HCT116 (cell line): ENCODE measurements around the gene NEMP2. TPM values are rescaled to one million over a fixed set of nuclear protein-coding genes. Genes with fewer than 3 reads are reported as not detected.

Experiments used
- ATAC-seq: fragments of 200-7000 bp; cut with Tn5 transposase; 2 replicates; pipeline ENCODE4 v1.9.1; 2020; ENCODE audit warnings: mild to moderate bottlenecking, moderate library complexity
- BruUV-seq: library from RNA; stranded (reverse); fragments of 400-500 nt; replicated peaks from 2 replicates; lab custom pipeline; 2021; lab: Mats Ljungman, UMichigan
- CTCF ChIA-PET: fragments of 300-600 bp; sonication (Branson Sonifier 250); formaldehyde crosslinking; loops from one replicate; lab custom pipeline; 2021; ENCODE audit warnings: antibody characterized with exemption; lab: Charles Lee
- POLR2A ChIA-PET: fragments of 300-600, 350-600 bp; sonication (Branson Sonifier 250); formaldehyde crosslinking; loops from one replicate; lab custom pipeline; 2021; ENCODE audit warnings: antibody characterized with exemption; lab: Charles Lee
- RAD21 ChIA-PET, 2 experiments: fragments of 300-600 bp; sonication (Branson Sonifier 250); formaldehyde crosslinking; loops; one replicate each; lab custom pipeline; 2023; ENCODE audit warnings: low total read pairs in 2 of 2; ENCODE audit not compliant: uncharacterized antibody in 2 of 2, unreplicated experiment in 2 of 2, low non-redundant PET in 1 of 2; lab: Charles Lee
- DNase-seq: peaks from one replicate; pipeline ENCODE4 v3.0.0-alpha.2; 2010; ENCODE audit warnings: low read depth, low spot score
- H2AFZ ChIP-seq: fragments of 200-600 bp; shearing (Covaris generic), sonication (generic); 2 replicates; pipeline ENCODE4 v1.6.1; 2017; ENCODE audit warnings: low read depth, mixed run types, mixed read lengths, antibody characterized with exemption, low read length; ENCODE audit not compliant: poor library complexity, severe bottlenecking
- H3K27ac ChIP-seq: 2 replicates; pipeline ENCODE4 v1.5.1; 2012; ENCODE audit warnings: low read depth, low read length
- H3K27me3 ChIP-seq: fragments of 200-600 bp; sonication (generic); 2 replicates; pipeline ENCODE4 v1.6.1; 2016; ENCODE audit warnings: mixed run types, low read length, mixed read lengths; ENCODE audit not compliant: insufficient read depth
- H3K36me3 ChIP-seq, 2 experiments: fragments of 200-500 bp in 1 of 2; fragments of 200-600 bp in 1 of 2; sonication (Bioruptor generic) in 1 of 2; sonication (generic) in 1 of 2; 2 replicates each; pipeline versions ENCODE4 v1.5.1 to v1.6.1; 2014 to 2016; ENCODE audit warnings: low read length in 2 of 2, inconsistent platforms in 1 of 2, mixed read lengths in 1 of 2, mixed run types in 1 of 2; ENCODE audit not compliant: insufficient read depth in 2 of 2, control insufficient read depth in 1 of 2
- H3K4me1 ChIP-seq, 2 experiments: fragments of 200-600 bp in 1 of 2; sonication (generic) in 1 of 2; 2 replicates each; pipeline versions ENCODE4 v1.5.1 to v1.6.1; 2012 to 2017; ENCODE audit warnings: low read length in 2 of 2, inconsistent platforms in 1 of 2, mild to moderate bottlenecking in 1 of 2, mixed read lengths in 1 of 2, mixed run types in 1 of 2, moderate library complexity in 1 of 2; ENCODE audit not compliant: insufficient read depth in 2 of 2, control insufficient read depth in 1 of 2
- H3K4me2 ChIP-seq: fragments of 200-600 bp; sonication (generic); 2 replicates; pipeline ENCODE4 v1.6.1; 2017; ENCODE audit warnings: mixed run types, low read length, mixed read lengths
- H3K4me3 ChIP-seq, 2 experiments: fragments of 200-600 bp in 1 of 2; sonication (generic) in 1 of 2; replicated peaks in 1 of 2; 2 replicates each; pipeline ENCODE4 v1.5.1; 2011 to 2016; ENCODE audit warnings: low read length in 2 of 2, control low read depth in 1 of 2, low read depth in 1 of 2, mild to moderate bottlenecking in 1 of 2, mixed read lengths in 1 of 2, mixed run types in 1 of 2
- H3K79me2 ChIP-seq: fragments of 200-600 bp; sonication (generic); 2 replicates; pipeline ENCODE4 v1.6.1; 2017; ENCODE audit warnings: mild to moderate bottlenecking, mixed run types, low read length, moderate library complexity, mixed read lengths; ENCODE audit not compliant: insufficient read depth
- H3K9ac ChIP-seq: fragments of 200-600 bp; sonication (generic); 2 replicates; pipeline ENCODE4 v1.6.1; 2016; ENCODE audit warnings: low read length, mixed read lengths
- H3K9me2 ChIP-seq: fragments of 200-600 bp; sonication (generic), shearing (Covaris generic); 2 replicates; pipeline ENCODE4 v1.6.1; 2017; ENCODE audit warnings: mixed run types, mild to moderate bottlenecking, moderate library complexity; ENCODE audit not compliant: insufficient read depth
- H3K9me3 ChIP-seq, 2 experiments: fragments of 200-500 bp in 1 of 2; fragments of 200-600 bp in 1 of 2; sonication (Bioruptor generic) in 1 of 2; sonication (generic) in 1 of 2; 2 replicates each; pipeline ENCODE4 v1.6.1; 2014 to 2017; ENCODE audit warnings: low read length in 2 of 2, mixed read lengths in 2 of 2, inconsistent platforms in 1 of 2, low read depth in 1 of 2, mild to moderate bottlenecking in 1 of 2, mixed run types in 1 of 2, moderate library complexity in 1 of 2; ENCODE audit not compliant: control insufficient read depth in 1 of 2, insufficient read depth in 1 of 2
- H4K20me1 ChIP-seq: fragments of 200-600 bp; sonication (generic), shearing (Covaris generic); 2 replicates; pipeline ENCODE4 v1.6.1; 2017; ENCODE audit warnings: mixed run types, mild to moderate bottlenecking, moderate library complexity; ENCODE audit not compliant: insufficient read depth
- CBX3 ChIP-seq: IDR thresholded peaks from 2 replicates; pipeline ENCODE4 v1.6.1; 2012; ENCODE audit warnings: low read depth
- CEBPB ChIP-seq: IDR thresholded peaks from 2 replicates; pipeline ENCODE4 v1.6.1; 2012; ENCODE audit warnings: low read depth
- EGR1 ChIP-seq: IDR thresholded peaks from 2 replicates; pipeline ENCODE4 v1.6.1; 2012; ENCODE audit warnings: low read depth
- EZH2 ChIP-seq: fragments of 200-600 bp; sonication (generic); IDR thresholded peaks from 2 replicates; pipeline ENCODE4 v1.6.1; 2017; ENCODE audit warnings: antibody characterized with exemption, mixed run types
- FOSL1 ChIP-seq: IDR thresholded peaks from 2 replicates; pipeline ENCODE4 v1.6.1; 2012; ENCODE audit warnings: low read depth
- MAX ChIP-seq: IDR thresholded peaks from 2 replicates; pipeline ENCODE4 v1.6.1; 2012
- REST ChIP-seq: IDR thresholded peaks from 2 replicates; pipeline ENCODE4 v1.6.1; 2012; ENCODE audit warnings: low read depth
- SIN3A ChIP-seq: IDR thresholded peaks from 2 replicates; pipeline ENCODE4 v1.6.1; 2012; ENCODE audit warnings: low read depth
- SP1 ChIP-seq: IDR thresholded peaks from 2 replicates; pipeline ENCODE4 v1.6.1; 2012; ENCODE audit warnings: low read depth
- SRF ChIP-seq: IDR thresholded peaks from 2 replicates; pipeline ENCODE4 v1.6.1; 2012; ENCODE audit warnings: low read depth
- TCF7L2 ChIP-seq: IDR thresholded peaks from 2 replicates; pipeline ENCODE4 v1.7.0; 2011; ENCODE audit warnings: borderline replicate concordance, inconsistent platforms; ENCODE audit not compliant: insufficient read depth, insufficient read length; ENCODE audit errors: extremely low read depth
- YY1 ChIP-seq: IDR thresholded peaks from 2 replicates; pipeline ENCODE4 v1.6.1; 2011; ENCODE audit warnings: low read length, low read depth, moderate library complexity, mild to moderate bottlenecking; ENCODE audit not compliant: insufficient replicate concordance; ENCODE audit errors: extremely low read depth
- ZFX ChIP-seq: fragments of 450-650 bp; IDR thresholded peaks from 2 replicates; pipeline ENCODE4 v1.6.1; 2017
- ZNF274 ChIP-seq: fragments of 200-500 bp; sonication (Bioruptor generic); IDR thresholded peaks from 2 replicates; pipeline ENCODE4 v1.6.1; 2014; ENCODE audit warnings: mild to moderate bottlenecking, low read depth, low read length, inconsistent platforms
- intact Hi-C: fragments of 100-400 bp; cut with micrococcal nuclease; formaldehyde crosslinking; loops from 2 replicates; pipeline ENCODE4 v1.10.0; 2022
- total RNA-seq: library from RNA; stranded (reverse); gene quantifications from one replicate; pipeline ENCODE4 v1.2.1, GENCODE V29; 2021; ENCODE audit not compliant: unreplicated experiment

The NEMP2 gene
- total RNA-seq, 1 experiment from 2014 or later: 8.6 TPM

GRCh38 chr2:190517468-190517867, 17.1 kb downstream of the NEMP2 start:
- BruUV-seq: no TSS peak
- Histone ChIP-seq H3K27me3 (no peaks in the 10 kb centered on the region), H3K9ac (no peak overlapping the region), H3K9me2 (no peaks in the 10 kb centered on the region), H3K4me3 (no peak overlapping the region), H3K9me3 (no peaks in the 10 kb centered on the region), H2AFZ (no peak overlapping the region), H3K79me2 (no peaks in the 10 kb centered on the region), H3K27ac (no peak overlapping the region), H3K4me1 (no peaks in the 10 kb centered on the region), H3K4me2 (no peak overlapping the region), H4K20me1 (no peaks in the 10 kb centered on the region), H3K36me3 (no peaks in the 10 kb centered on the region; a peak in 1 of 4 replicates)
- ChIA-PET POLR2A (interaction anchor here (1.2 kb wide), 1 partner anchor 9 kb away, joined by 3 read pairs; no protein-coding TSS in a partner anchor), CTCF (interaction anchor here (1.4 kb wide), 1 partner anchor 163 kb away, joined by 3 read pairs; no protein-coding TSS in a partner anchor), RAD21 (no interaction called here)
- ATAC-seq: no peak
- no peak for DNase-seq
- no peak for TF ChIP-seq REST
- no peak for TF ChIP-seq EZH2
- no peak for TF ChIP-seq EGR1
- no peak for TF ChIP-seq SIN3A
- TF ChIP-seq YY1: no peak
- TF ChIP-seq SP1: no peak
- TF ChIP-seq CBX3: no peak
- TF ChIP-seq ZFX: no peak
- TF ChIP-seq SRF: no peak
- TF ChIP-seq TCF7L2: no peak
- TF ChIP-seq CEBPB: no peak
- TF ChIP-seq ZNF274: no peak
- TF ChIP-seq FOSL1: no peak
- TF ChIP-seq MAX: no peak
- intact Hi-C loops: no loop called here
